Skeletal muscle cell (primary cell): ENCODE results near the gene ZNF438.
"Not testable (repeated sequence)": the region's sequence is repeated elsewhere in the genome, so short reads cannot be mapped to it uniquely, and the experiment has no call there.

ENCODE experiments used
- DNase-seq: peaks from one replicate; pipeline ENCODE4 v3.0.0-alpha.2; 2010; ENCODE audit warnings: low read depth
- H3K4me3 ChIP-seq: 2 replicates; pipeline ENCODE4 v1.5.1; 2011; ENCODE audit warnings: low read depth, mild to moderate bottlenecking, control low read depth, low read length, moderate library complexity

ZNF438 gene

GRCh38 chr10:30991647-30992011, 40.0 kb downstream of the ZNF438 start:
- no peak for DNase-seq
- no peak overlapping the region for H3K4me3 ChIP-seq

GRCh38 chr10:30990971-30991646, 40.6 kb downstream of the ZNF438 start:
- no peak for DNase-seq
- no peak overlapping the region for H3K4me3 ChIP-seq

- no peak for DNase-seq
- no peak overlapping the region for H3K4me3 ChIP-seq
Observed at GRCh38 chr10:30990351-30990750, 41.3 kb downstream of the ZNF438 start.

- DNase-seq = no peak
- no peak overlapping the region for H3K4me3 ChIP-seq
Observed at GRCh38 chr10:30988831-30989435, 42.7 kb downstream of the ZNF438 start.

- DNase-seq = no peak
- no peak overlapping the region for H3K4me3 ChIP-seq
Observed at GRCh38 chr10:30987463-30987862, 44.2 kb downstream of the ZNF438 start.

- DNase-seq = peak; percentile 60
- no peak overlapping the region for H3K4me3 ChIP-seq
Observed at GRCh38 chr10:30986053-30986555, 45.6 kb downstream of the ZNF438 start.

GRCh38 chr10:30985512-30985911, 46.2 kb downstream of the ZNF438 start:
- H3K4me3 ChIP-seq = no peak overlapping the region
- DNase-seq = no peak

GRCh38 chr10:30984563-30985328, 46.9 kb downstream of the ZNF438 start:
- DNase-seq = peak; percentile 49

GRCh38 chr10:30983209-30983608, 48.5 kb downstream of the ZNF438 start:
- not testable (repeated sequence) for DNase-seq, H3K4me3 ChIP-seq

More at GRCh38 chr10:30984563-30985328, 46.9 kb downstream of the ZNF438 start:
- H3K4me3 ChIP-seq = no peak overlapping the region

- peak; percentile 72 for DNase-seq
Observed at GRCh38 chr10:30980951-30981616, 50.6 kb downstream of the ZNF438 start.

GRCh38 chr10:30979956-30980355, 51.7 kb downstream of the ZNF438 start:
- H3K4me3 ChIP-seq = no peak overlapping the region
- no peak for DNase-seq

More at GRCh38 chr10:30980951-30981616, 50.6 kb downstream of the ZNF438 start:
- no peak overlapping the region for H3K4me3 ChIP-seq

GRCh38 chr10:30978843-30979242, 52.8 kb downstream of the ZNF438 start:
- no peak for DNase-seq
- H3K4me3 ChIP-seq = no peak overlapping the region

GRCh38 chr10:30977385-30977784, 54.3 kb downstream of the ZNF438 start:
- H3K4me3 ChIP-seq = no peak overlapping the region
- no peak for DNase-seq

- DNase-seq = no peak
- H3K4me3 ChIP-seq = no peak overlapping the region
Observed at GRCh38 chr10:30974773-30975415, 56.8 kb downstream of the ZNF438 start.

- no peak overlapping the region for H3K4me3 ChIP-seq
- no peak for DNase-seq
Observed at GRCh38 chr10:30974355-30974754, 57.3 kb downstream of the ZNF438 start.

- no peak for DNase-seq
- no peak overlapping the region for H3K4me3 ChIP-seq
Observed at GRCh38 chr10:30973737-30974136, 57.9 kb downstream of the ZNF438 start.

- no peak overlapping the region for H3K4me3 ChIP-seq
- no peak for DNase-seq
Observed at GRCh38 chr10:30970760-30971460, 60.8 kb downstream of the ZNF438 start.

GRCh38 chr10:30968711-30969110, 63.0 kb downstream of the ZNF438 start:
- no peak overlapping the region for H3K4me3 ChIP-seq
- DNase-seq = no peak
